SU-DHL-6 (cell line): ENCODE data around the gene MSH2.
"Not testable (repeated sequence)": the region's sequence is repeated elsewhere in the genome, so short reads cannot be mapped to it uniquely, and the experiment has no call there.

Experiments
- H2AFZ ChIP-seq: fragments of 200-600 bp; sonication (generic); 2 replicates; pipeline ENCODE4 v1.6.1; 2014; ENCODE audit warnings: low read depth, mild to moderate bottlenecking, moderate library complexity, mixed read lengths, antibody characterized with exemption, low read length; ENCODE audit not compliant: severe bottlenecking
- H3F3A ChIP-seq: fragments of 200-600 bp; shearing (Covaris generic); 2 replicates; pipeline ENCODE4 v1.6.0; 2016; ENCODE audit warnings: antibody characterized with exemption, mild to moderate bottlenecking; ENCODE audit not compliant: insufficient read depth
- H3K27ac ChIP-seq: fragments of 200-600 bp; sonication (generic); 2 replicates; pipeline ENCODE4 v1.5.1; 2016; ENCODE audit warnings: low read depth, mild to moderate bottlenecking, low read length, moderate library complexity, mixed read lengths
- H3K27me3 ChIP-seq: fragments of 200-600 bp; sonication (generic), shearing (Covaris generic); 2 replicates; pipeline ENCODE4 v1.6.0; 2014; ENCODE audit warnings: mild to moderate bottlenecking, low read length
- H3K36me3 ChIP-seq: fragments of 200-600 bp; sonication (generic); 2 replicates; pipeline ENCODE4 v1.6.1; 2014; ENCODE audit warnings: mild to moderate bottlenecking, low read length, mixed read lengths
- H3K4me2 ChIP-seq: fragments of 300-600, 200-600 bp; shearing (Covaris generic), sonication (generic); 2 replicates; pipeline ENCODE4 v1.6.0; 2014; ENCODE audit warnings: low read length, low read depth, mild to moderate bottlenecking; ENCODE audit not compliant: poor library complexity, severe bottlenecking
- H3K4me3 ChIP-seq: fragments of 200-600 bp; sonication (generic); 2 replicates; pipeline ENCODE4 v1.5.1; 2014; ENCODE audit warnings: antibody characterized with exemption, low read length, mild to moderate bottlenecking, mixed read lengths; ENCODE audit not compliant: insufficient read depth, poor library complexity, severe bottlenecking
- H3K79me2 ChIP-seq: fragments of 200-600 bp; sonication (generic); 2 replicates; pipeline ENCODE4 v1.6.1; 2014; ENCODE audit warnings: mild to moderate bottlenecking, low read length, moderate library complexity; ENCODE audit not compliant: insufficient read depth
- H3K9ac ChIP-seq: fragments of 200-600 bp; sonication (generic); 2 replicates; pipeline ENCODE4 v1.7.0; 2014; ENCODE audit warnings: mild to moderate bottlenecking, low read length
- H3K9me2 ChIP-seq: fragments of 200-600 bp; sonication (generic); replicated peaks from 2 replicates; pipeline ENCODE4 v1.6.1; 2014; ENCODE audit warnings: low read length; ENCODE audit not compliant: insufficient read depth
- H3K9me3 ChIP-seq: fragments of 200-600 bp; sonication (generic); 2 replicates; pipeline ENCODE4 v1.6.1; 2014; ENCODE audit warnings: low read length, mixed read lengths; ENCODE audit not compliant: insufficient read depth
- H4K20me1 ChIP-seq: fragments of 200-600 bp; sonication (generic); 2 replicates; pipeline ENCODE4 v1.6.1; 2014; ENCODE audit warnings: low read depth, mild to moderate bottlenecking, antibody characterized with exemption, low read length, moderate library complexity, mixed read lengths
- EZH2phosphoT487 ChIP-seq: fragments of 200-600 bp; sonication (generic), shearing (Covaris generic); conservative IDR thresholded peaks from 2 replicates; pipeline ENCODE4 v1.6.1; 2018; ENCODE audit warnings: mild to moderate bottlenecking, antibody characterized with exemption, low read length, moderate library complexity, mixed read lengths
- TF ChIP-seq, protein P1 (sequence below): fragments of 200-600 bp; sonication (generic); IDR thresholded peaks from one replicate; pipeline ENCODE4 v1.5.1; 2017; ENCODE audit warnings: antibody characterized with exemption, mild to moderate bottlenecking, low read length, moderate library complexity; ENCODE audit not compliant: insufficient read depth, poor library complexity, severe bottlenecking

MSH2 gene

DNA sequence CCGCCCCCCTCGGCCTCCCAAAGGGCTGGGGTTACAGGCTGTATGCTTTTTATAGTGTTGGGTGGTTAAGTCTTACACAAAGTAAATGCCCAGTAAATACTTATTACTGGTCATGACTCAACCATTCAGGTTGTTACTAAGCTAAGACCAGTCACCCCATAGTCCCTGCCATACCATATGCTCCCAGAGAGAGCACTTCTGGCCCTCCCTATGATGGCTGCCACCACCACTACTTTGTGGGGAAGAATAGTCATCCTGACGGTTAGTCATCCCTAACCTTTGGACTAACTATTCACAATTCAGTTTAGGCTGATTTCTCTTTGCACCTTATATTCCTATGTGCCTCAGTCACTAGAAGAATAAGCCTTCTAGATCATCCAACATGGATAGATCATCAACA lies 42.0 kb upstream of the MSH2 start:
- Histone ChIP-seq H3K9me3 (no peaks in the 10 kb centered on the region), H3K79me2 (no peaks in the 10 kb centered on the region), H2AFZ (no peak overlapping the region), H3K4me3 (no peak overlapping the region), H3K36me3 (no peaks in the 10 kb centered on the region), H3K27me3 (no peaks in the 10 kb centered on the region), H3K9ac (no peak overlapping the region), H3K27ac (no peak overlapping the region), H4K20me1 (no peaks in the 10 kb centered on the region), H3K9me2 (no peaks in the 10 kb centered on the region), H3K4me2 (no peak overlapping the region), H3F3A (no peaks in the 10 kb centered on the region)
- TF ChIP-seq, protein P1, sequence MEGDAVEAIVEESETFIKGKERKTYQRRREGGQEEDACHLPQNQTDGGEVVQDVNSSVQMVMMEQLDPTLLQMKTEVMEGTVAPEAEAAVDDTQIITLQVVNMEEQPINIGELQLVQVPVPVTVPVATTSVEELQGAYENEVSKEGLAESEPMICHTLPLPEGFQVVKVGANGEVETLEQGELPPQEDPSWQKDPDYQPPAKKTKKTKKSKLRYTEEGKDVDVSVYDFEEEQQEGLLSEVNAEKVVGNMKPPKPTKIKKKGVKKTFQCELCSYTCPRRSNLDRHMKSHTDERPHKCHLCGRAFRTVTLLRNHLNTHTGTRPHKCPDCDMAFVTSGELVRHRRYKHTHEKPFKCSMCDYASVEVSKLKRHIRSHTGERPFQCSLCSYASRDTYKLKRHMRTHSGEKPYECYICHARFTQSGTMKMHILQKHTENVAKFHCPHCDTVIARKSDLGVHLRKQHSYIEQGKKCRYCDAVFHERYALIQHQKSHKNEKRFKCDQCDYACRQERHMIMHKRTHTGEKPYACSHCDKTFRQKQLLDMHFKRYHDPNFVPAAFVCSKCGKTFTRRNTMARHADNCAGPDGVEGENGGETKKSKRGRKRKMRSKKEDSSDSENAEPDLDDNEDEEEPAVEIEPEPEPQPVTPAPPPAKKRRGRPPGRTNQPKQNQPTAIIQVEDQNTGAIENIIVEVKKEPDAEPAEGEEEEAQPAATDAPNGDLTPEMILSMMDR = no peak
- no peak for TF ChIP-seq EZH2phosphoT487

DNA sequence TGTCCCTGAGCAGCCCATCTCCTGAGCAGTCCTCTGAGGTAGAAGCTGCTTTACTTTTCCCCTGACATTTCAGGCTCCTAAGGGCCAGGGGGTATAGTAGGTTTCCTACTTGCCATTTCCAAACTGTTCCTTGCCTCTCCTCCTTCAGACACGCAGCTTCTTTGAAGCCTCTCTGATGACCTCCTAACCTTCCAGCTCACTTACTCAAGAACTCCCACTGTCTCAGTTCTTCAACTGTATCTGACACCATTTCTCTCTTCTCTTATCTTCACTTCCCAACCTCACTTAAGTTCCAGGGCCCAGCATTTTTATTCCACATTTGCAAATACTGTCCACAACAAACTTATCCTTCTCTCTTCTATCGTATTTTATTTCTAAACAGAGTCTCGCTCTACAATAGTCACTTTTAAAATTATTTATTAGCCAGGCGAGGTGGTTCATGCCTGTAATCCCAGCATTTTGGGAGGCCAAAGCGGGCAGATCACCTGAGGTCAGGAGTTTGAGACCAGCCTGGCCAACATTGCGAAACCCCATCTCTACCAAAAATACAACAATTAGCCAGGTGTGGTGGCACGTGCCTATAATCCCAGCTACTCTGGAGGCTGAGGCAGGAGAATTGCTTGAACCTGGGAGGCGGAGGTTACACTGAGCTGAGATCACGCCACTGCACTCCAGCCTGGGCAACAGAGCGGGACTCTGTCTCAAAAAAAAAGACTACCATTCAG lies 41.3 kb upstream of the MSH2 start:
- H3K79me2 ChIP-seq, H3K9me3 ChIP-seq, H4K20me1 ChIP-seq, H2AFZ ChIP-seq, H3K4me2 ChIP-seq, H3K9me2 ChIP-seq, H3K36me3 ChIP-seq, H3K9ac ChIP-seq, H3K27ac ChIP-seq, H3F3A ChIP-seq, H3K27me3 ChIP-seq, H3K4me3 ChIP-seq: not testable (repeated sequence)

- 0 out of 2 replicates have a peak, but pooled peaks cover 2% of the 10 kb centered on the region for H3K27me3 ChIP-seq
- no peaks in the 10 kb centered on the region for H3F3A ChIP-seq
- H3K27ac ChIP-seq = no peak overlapping the region
- H3K4me3 ChIP-seq = no peak overlapping the region
- no peak overlapping the region for H3K9ac ChIP-seq
- H2AFZ ChIP-seq = no peak overlapping the region
- H3K79me2 ChIP-seq = no peaks in the 10 kb centered on the region
- TF ChIP-seq EZH2phosphoT487 = no peak
- H3K9me2 ChIP-seq = no peaks in the 10 kb centered on the region
- H3K9me3 ChIP-seq = no peaks in the 10 kb centered on the region
- H3K4me2 ChIP-seq = no peak overlapping the region
- no peaks in the 10 kb centered on the region for H4K20me1 ChIP-seq
- H3K36me3 ChIP-seq = no peaks in the 10 kb centered on the region
Observed at GRCh38 chr2:47373747-47374146, 29.2 kb upstream of the MSH2 start.

- Histone ChIP-seq H3K4me3 (no peak overlapping the region), H3F3A (no peaks in the 10 kb centered on the region), H3K27ac (no peak overlapping the region), H3K27me3 (0 out of 2 replicates have a peak, but pooled peaks cover 2% of the 10 kb centered on the region), H2AFZ (no peak overlapping the region), H3K36me3 (no peaks in the 10 kb centered on the region), H3K4me2 (no peak overlapping the region), H3K9ac (no peak overlapping the region), H3K9me2 (no peaks in the 10 kb centered on the region), H4K20me1 (no peaks in the 10 kb centered on the region), H3K79me2 (no peaks in the 10 kb centered on the region), H3K9me3 (no peaks in the 10 kb centered on the region)
- TF ChIP-seq, protein P1 = no peak
- no peak for TF ChIP-seq EZH2phosphoT487
Observed at GRCh38 chr2:47375307-47375706, 27.6 kb upstream of the MSH2 start.
